Fibroblast of mammary gland (primary cell): ENCODE measurements around the gene BAD.

ENCODE experiments used
- DNase-seq: peaks from one replicate; pipeline ENCODE4 v3.0.0-alpha.2; 2010; ENCODE audit warnings: low read depth
- H3K4me3 ChIP-seq: 2 replicates; pipeline ENCODE4 v1.5.1; 2011; ENCODE audit warnings: low read depth, mild to moderate bottlenecking, low read length, moderate library complexity; ENCODE audit not compliant: control insufficient read depth
- CTCF ChIP-seq: conservative IDR thresholded peaks from 2 replicates; pipeline ENCODE4 v1.5.1; 2011; ENCODE audit warnings: low read depth, low read length, inconsistent platforms; ENCODE audit not compliant: control insufficient read depth, insufficient read depth

Gene BAD

DNA sequence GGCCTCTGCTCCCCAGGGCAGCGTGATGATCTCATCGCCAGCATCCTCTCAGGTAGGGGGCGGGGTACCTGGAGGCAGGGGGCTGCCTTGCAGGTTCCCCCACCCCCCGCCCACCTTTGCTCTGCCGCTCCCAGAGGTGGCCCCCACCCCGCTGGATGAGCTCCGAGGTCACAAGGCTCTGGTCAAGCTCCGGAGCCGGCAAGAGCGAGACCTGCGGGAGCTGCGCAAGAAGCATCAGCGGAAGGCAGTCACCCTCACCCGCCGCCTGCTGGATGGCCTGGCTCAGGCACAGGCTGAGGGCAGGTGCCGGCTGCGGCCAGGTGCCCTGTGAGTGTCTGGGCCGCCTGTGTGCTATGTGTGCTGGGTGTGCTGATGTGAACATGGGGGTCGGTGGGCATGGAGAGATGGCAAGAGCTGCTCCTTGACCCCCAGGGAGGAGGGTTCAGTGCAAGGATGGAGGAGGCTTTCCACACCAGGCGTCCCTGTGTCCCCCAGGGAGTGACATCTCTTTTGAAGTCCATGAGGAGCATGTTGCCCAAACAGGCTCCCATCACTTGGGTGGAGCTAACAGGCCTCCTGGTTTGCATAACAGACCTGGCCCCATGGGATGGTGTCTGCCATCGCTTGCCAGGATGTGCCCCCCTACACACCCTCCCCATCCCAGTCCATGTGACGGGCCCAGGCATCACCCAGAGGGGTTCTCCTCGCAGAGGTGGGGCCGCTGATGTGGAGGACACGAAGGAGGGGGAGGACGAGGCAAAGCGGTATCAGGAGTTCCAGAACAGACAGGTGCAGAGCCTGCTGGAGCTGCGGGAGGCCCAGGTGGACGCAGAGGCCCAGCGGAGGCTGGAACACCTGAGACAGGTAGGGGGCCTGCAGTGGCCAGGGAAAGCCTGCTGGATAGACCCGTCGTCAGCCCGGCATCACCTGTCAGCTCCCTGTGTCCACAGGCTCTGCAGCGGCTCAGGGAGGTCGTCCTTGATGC is 19.0 kb downstream of the BAD start:
- H3K4me3 ChIP-seq, result no peak overlapping the region
- DNase-seq, result no peak
- TF ChIP-seq CTCF, result no peak

DNA sequence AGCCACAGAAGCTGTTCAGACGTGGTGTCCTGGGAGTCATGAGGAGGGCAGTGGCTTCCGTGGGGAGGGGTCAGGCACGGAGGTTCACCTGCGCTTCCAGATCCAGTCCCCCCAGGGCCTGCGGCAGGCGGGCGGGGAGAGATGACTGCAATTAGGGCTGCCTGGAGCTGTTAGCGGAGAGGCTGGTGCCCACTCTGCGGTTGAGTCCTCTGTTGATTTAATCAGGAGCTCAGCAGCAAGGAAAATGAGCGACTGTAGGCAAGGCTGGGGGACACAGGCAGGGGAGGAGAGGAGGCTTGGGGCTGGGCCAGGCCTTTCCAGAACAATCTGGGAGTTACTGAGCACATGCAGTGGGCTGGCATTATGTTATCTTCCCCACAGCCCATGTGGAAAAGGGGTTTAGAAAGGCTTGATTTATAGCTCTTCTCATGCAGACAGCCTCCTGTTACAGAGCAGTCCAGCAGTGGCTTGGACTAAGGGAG is 20.1 kb downstream of the BAD start:
- TF ChIP-seq CTCF, result no peak
- no peak overlapping the region for H3K4me3 ChIP-seq
- DNase-seq, result no peak

GRCh38 chr11:64263947-64264317 is 20.5 kb downstream of the BAD start:
- no peak overlapping the region for H3K4me3 ChIP-seq
- DNase-seq, result no peak
- no peak for TF ChIP-seq CTCF

- peak; percentile 51 for DNase-seq
- TF ChIP-seq CTCF, result no peak
- H3K4me3 ChIP-seq, result no peak overlapping the region
Measured at GRCh38 chr11:64263021-64263946, 21.2 kb downstream of the BAD start.

DNA sequence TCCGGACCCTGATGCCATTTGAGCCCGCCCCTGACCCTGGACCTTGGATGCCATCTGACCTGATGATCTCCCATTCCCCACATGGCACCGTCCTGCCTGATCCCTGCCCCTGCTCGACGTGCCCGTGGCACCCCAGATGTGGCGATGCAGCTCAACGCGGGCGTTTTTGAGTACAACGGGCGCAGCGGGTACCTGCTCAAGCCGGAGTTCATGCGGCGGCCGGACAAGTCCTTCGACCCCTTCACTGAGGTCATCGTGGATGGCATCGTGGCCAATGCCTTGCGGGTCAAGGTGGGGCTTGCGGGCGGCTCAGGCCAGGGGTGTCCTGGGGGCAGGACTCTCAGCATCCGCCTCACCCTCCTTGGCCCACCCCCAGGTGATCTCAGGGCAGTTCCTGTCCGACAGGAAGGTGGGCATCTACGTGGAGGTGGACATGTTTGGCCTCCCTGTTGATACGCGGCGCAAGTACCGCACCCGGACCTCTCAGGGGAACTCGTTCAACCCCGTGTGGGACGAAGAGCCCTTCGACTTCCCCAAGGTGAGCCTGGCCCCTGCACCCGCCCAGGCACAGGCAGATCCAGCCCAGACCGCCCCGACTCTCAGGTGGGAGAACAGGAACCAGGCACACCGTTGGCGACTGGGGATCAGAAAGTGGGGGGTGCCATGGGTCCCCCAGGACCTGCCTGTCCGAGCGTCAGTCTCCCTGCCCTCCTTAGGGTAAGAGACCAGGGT is 22.0 kb downstream of the BAD start:
- no peak overlapping the region for H3K4me3 ChIP-seq
- no peak for DNase-seq

More for the DNA sequence above, 22.0 kb downstream of the BAD start:
- TF ChIP-seq CTCF, result no peak
